GM23338 (cell line): ENCODE results near the gene LPP. TPM values are rescaled to one million over a fixed set of nuclear protein-coding genes. Genes with fewer than 3 reads are reported as not detected.

ENCODE experiments used
- ATAC-seq: fragments of 200-7000 bp; cut with Tn5 transposase; 3 replicates; pipeline ENCODE4 v1.9.1; 2020
- DNase-seq: peaks from one replicate; pipeline ENCODE4 v3.0.0-alpha.2; 2015; ENCODE audit warnings: low spot score
- H2AFZ ChIP-seq: fragments of 200-600 bp; sonication (generic); 2 replicates; pipeline ENCODE4 v1.8.0; 2016; ENCODE audit warnings: antibody characterized with exemption, mild to moderate bottlenecking, moderate library complexity
- H3F3A ChIP-seq: fragments of 200-600 bp; sonication (generic); replicated peaks from 2 replicates; pipeline ENCODE4 v1.8.0; 2017; ENCODE audit warnings: antibody characterized with exemption, mixed run types, low read depth
- H3K27ac ChIP-seq: fragments of 200-600 bp; sonication (generic); 2 replicates; pipeline ENCODE4 v1.6.1; 2016; ENCODE audit warnings: low read depth
- H3K27me3 ChIP-seq: fragments of 200-600 bp; sonication (generic); 2 replicates; pipeline ENCODE4 v1.8.0; 2016; ENCODE audit warnings: mild to moderate bottlenecking, mixed run types, moderate library complexity; ENCODE audit not compliant: insufficient read depth
- H3K36me3 ChIP-seq: fragments of 200-600 bp; sonication (generic); 2 replicates; pipeline ENCODE4 v1.8.0; 2016; ENCODE audit warnings: mild to moderate bottlenecking; ENCODE audit not compliant: insufficient read depth
- H3K4me1 ChIP-seq: fragments of 200-600 bp; sonication (generic); 2 replicates; pipeline ENCODE4 v1.8.0; 2016; ENCODE audit warnings: mild to moderate bottlenecking, moderate library complexity; ENCODE audit not compliant: insufficient read depth
- H3K4me2 ChIP-seq: fragments of 200-600 bp; sonication (generic); 2 replicates; pipeline ENCODE4 v1.7.1; 2017; ENCODE audit warnings: mixed run types
- H3K4me3 ChIP-seq: fragments of 200-600 bp; sonication (generic); 2 replicates; pipeline ENCODE4 v1.6.1; 2016; ENCODE audit warnings: mixed run types
- H3K79me2 ChIP-seq: fragments of 200-600 bp; sonication (generic); replicated peaks from 2 replicates; pipeline ENCODE4 v1.8.0; 2017; ENCODE audit warnings: mild to moderate bottlenecking; ENCODE audit not compliant: insufficient read depth
- H3K9me2 ChIP-seq: fragments of 200-600 bp; sonication (generic); 2 replicates; pipeline ENCODE4 v1.8.0; 2017; ENCODE audit not compliant: insufficient read depth
- H4K20me1 ChIP-seq: fragments of 200-600 bp; sonication (generic); replicated peaks from 2 replicates; pipeline ENCODE4 v1.8.0; 2017; ENCODE audit warnings: mild to moderate bottlenecking; ENCODE audit not compliant: insufficient read depth
- H3K27ac Mint-ChIP-seq: 2 replicates; pipeline ENCODE4 v1.8.0; 2020; ENCODE audit warnings: inconsistent platforms, mild to moderate bottlenecking, moderate library complexity, mixed read lengths
- H3K27me3 Mint-ChIP-seq: 3 replicates; pipeline ENCODE4 v1.8.0; 2022; ENCODE audit warnings: low read depth, mild to moderate bottlenecking, moderate library complexity, mixed read lengths, inconsistent platforms; ENCODE audit not compliant: insufficient read depth, poor library complexity
- H3K36me3 Mint-ChIP-seq: 3 replicates; pipeline ENCODE4 v1.8.0; 2021; ENCODE audit warnings: low read depth, mild to moderate bottlenecking, inconsistent platforms, moderate library complexity, mixed read lengths
- H3K4me1 Mint-ChIP-seq: 3 replicates; pipeline ENCODE4 v1.8.0; 2020; ENCODE audit warnings: mild to moderate bottlenecking, inconsistent platforms, mixed read lengths
- H3K4me3 Mint-ChIP-seq: 3 replicates; pipeline ENCODE4 v1.8.0; 2021; ENCODE audit warnings: moderate library complexity, mild to moderate bottlenecking, inconsistent platforms, mixed read lengths
- H3K9me3 Mint-ChIP-seq: 3 replicates; pipeline ENCODE4 v1.8.0; 2020; ENCODE audit warnings: moderate library complexity, mild to moderate bottlenecking, inconsistent platforms, mixed read lengths
- CREB1 ChIP-seq: fragments of 250-450 bp; sonication (Bioruptor Pico); IDR thresholded peaks from 2 replicates; pipeline ENCODE4 v1.5.0; 2020; ENCODE audit warnings: low read depth, mild to moderate bottlenecking, moderate library complexity
- CTCF ChIP-seq, 2 experiments: fragments of 200-600 bp in 1 of 2; sonication (generic) in 1 of 2; conservative IDR thresholded peaks; 2 replicates each; pipeline versions ENCODE4 v1.5.1 to v1.6.1; 2016 to 2017; ENCODE audit warnings: antibody characterized with exemption in 2 of 2, low read depth in 2 of 2, mild to moderate bottlenecking in 2 of 2, moderate library complexity in 1 of 2
- ETS1 ChIP-seq: IDR thresholded peaks from 2 replicates; pipeline ENCODE4 v1.6.1; 2016; ENCODE audit warnings: antibody characterized with exemption
- EZH2 ChIP-seq: fragments of 200-600 bp; sonication (generic); IDR thresholded peaks from one replicate; pipeline ENCODE4 v1.8.0; 2017; ENCODE audit warnings: antibody characterized with exemption, mild to moderate bottlenecking, low read depth; ENCODE audit not compliant: unreplicated experiment
- EZH2phosphoT487 ChIP-seq: fragments of 200-600 bp; sonication (generic); IDR thresholded peaks from one replicate; pipeline ENCODE4 v1.8.1; 2018; ENCODE audit warnings: antibody characterized with exemption; ENCODE audit not compliant: unreplicated experiment
- JUNB ChIP-seq: IDR thresholded peaks from one replicate; pipeline ENCODE4 v1.6.1; 2016; ENCODE audit warnings: antibody characterized with exemption; ENCODE audit not compliant: unreplicated experiment
- NANOG ChIP-seq: IDR thresholded peaks from 2 replicates; pipeline ENCODE4 v1.6.1; 2016; ENCODE audit warnings: antibody characterized with exemption, borderline replicate concordance
- STAT1 ChIP-seq: IDR thresholded peaks from one replicate; pipeline ENCODE4 v1.6.1; 2016; ENCODE audit warnings: antibody characterized with exemption; ENCODE audit not compliant: unreplicated experiment
- ZNF114 ChIP-seq: fragments of 250-450 bp; sonication (Bioruptor Pico); IDR thresholded peaks from 2 replicates; pipeline ENCODE4 v1.5.0; 2020; ENCODE audit warnings: mild to moderate bottlenecking, moderate library complexity
- ZNF331 ChIP-seq: fragments of 250-450 bp; sonication (Bioruptor Pico); IDR thresholded peaks from 2 replicates; pipeline ENCODE4 v1.5.0; 2020; ENCODE audit warnings: low read depth, mild to moderate bottlenecking, moderate library complexity
- polyA plus RNA-seq: library from polyadenylated mRNA; unstranded; fragments of >200 nt; fragmentation: Nextera tagmentation; extraction: Ambion mirVana; gene quantifications from 2 replicates; pipeline ENCODE4 v1.2.1, GENCODE V29; 2016
- total RNA-seq: library from RNA; depleted of rRNA; stranded (reverse); fragments of >200 nt; shearing (Covaris generic); gene quantifications from 2 replicates; pipeline ENCODE4 v1.2.3, GENCODE V29; 2014
- TF ChIP-seq, protein P1 (sequence below): IDR thresholded peaks from one replicate; pipeline ENCODE4 v1.6.1; 2018; ENCODE audit warnings: antibody characterized with exemption; ENCODE audit not compliant: unreplicated experiment
- TF ChIP-seq, protein P2 (sequence below): fragments of 250-450 bp; sonication (Bioruptor Pico); IDR thresholded peaks from 2 replicates; pipeline ENCODE4 v1.5.0; 2020; ENCODE audit warnings: mild to moderate bottlenecking, moderate library complexity

LPP gene
- total and polyA plus RNA-seq, 2 experiments from 2014 or later, result 23.0 to 35.2 TPM

DNA sequence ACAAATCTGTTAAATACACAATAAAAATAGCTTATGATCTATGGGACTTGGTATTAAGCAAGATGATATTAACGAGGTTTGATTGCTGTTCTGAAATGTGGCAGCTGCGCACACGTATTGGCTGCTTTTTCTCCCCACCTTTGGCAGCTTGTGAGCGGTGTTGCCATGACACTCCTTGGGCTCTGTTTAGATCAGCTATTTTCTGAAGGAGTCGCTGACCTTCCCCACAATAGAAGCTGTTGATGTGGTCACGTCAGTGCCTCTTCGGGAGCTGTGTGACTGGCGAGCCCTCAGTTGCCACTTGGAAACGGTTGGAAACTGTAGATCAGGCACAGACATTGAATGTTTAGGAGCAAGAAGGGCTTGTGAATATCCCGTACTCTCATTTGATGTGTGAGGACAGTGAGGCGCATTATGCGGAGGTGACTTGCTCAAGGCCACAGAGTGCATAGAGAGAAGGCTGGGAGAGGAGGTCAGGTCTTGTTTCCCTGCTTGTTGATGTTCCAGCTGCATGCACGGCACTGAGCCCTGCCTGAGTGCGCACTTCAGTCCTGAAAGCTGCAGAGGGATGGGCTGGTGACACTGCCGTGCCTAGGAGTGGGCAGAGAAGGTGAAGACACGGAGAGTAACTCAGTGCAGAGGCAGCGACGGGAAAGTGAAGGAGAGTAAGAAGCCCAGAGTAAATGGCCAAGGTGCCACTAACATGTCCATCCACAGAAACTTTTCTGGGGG, 198.4 kb downstream of the LPP start:
- TF ChIP-seq, protein P1, sequence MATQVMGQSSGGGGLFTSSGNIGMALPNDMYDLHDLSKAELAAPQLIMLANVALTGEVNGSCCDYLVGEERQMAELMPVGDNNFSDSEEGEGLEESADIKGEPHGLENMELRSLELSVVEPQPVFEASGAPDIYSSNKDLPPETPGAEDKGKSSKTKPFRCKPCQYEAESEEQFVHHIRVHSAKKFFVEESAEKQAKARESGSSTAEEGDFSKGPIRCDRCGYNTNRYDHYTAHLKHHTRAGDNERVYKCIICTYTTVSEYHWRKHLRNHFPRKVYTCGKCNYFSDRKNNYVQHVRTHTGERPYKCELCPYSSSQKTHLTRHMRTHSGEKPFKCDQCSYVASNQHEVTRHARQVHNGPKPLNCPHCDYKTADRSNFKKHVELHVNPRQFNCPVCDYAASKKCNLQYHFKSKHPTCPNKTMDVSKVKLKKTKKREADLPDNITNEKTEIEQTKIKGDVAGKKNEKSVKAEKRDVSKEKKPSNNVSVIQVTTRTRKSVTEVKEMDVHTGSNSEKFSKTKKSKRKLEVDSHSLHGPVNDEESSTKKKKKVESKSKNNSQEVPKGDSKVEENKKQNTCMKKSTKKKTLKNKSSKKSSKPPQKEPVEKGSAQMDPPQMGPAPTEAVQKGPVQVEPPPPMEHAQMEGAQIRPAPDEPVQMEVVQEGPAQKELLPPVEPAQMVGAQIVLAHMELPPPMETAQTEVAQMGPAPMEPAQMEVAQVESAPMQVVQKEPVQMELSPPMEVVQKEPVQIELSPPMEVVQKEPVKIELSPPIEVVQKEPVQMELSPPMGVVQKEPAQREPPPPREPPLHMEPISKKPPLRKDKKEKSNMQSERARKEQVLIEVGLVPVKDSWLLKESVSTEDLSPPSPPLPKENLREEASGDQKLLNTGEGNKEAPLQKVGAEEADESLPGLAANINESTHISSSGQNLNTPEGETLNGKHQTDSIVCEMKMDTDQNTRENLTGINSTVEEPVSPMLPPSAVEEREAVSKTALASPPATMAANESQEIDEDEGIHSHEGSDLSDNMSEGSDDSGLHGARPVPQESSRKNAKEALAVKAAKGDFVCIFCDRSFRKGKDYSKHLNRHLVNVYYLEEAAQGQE, result no peak
- TF ChIP-seq EZH2phosphoT487 (no peak), STAT1 (no peak), ETS1 (no peak), NANOG (no peak), ZNF331 (CRISPR knock-in tag) (no peak), JUNB (no peak), CREB1 (CRISPR knock-in tag) (no peak), CTCF (conservative IDR thresholded peaks at IDR 0.05; ENCODE audit: low read depth in 2 of 2) (no peak), EZH2 (no peak), ZNF114 (CRISPR knock-in tag) (no peak)
- TF ChIP-seq, protein P2, sequence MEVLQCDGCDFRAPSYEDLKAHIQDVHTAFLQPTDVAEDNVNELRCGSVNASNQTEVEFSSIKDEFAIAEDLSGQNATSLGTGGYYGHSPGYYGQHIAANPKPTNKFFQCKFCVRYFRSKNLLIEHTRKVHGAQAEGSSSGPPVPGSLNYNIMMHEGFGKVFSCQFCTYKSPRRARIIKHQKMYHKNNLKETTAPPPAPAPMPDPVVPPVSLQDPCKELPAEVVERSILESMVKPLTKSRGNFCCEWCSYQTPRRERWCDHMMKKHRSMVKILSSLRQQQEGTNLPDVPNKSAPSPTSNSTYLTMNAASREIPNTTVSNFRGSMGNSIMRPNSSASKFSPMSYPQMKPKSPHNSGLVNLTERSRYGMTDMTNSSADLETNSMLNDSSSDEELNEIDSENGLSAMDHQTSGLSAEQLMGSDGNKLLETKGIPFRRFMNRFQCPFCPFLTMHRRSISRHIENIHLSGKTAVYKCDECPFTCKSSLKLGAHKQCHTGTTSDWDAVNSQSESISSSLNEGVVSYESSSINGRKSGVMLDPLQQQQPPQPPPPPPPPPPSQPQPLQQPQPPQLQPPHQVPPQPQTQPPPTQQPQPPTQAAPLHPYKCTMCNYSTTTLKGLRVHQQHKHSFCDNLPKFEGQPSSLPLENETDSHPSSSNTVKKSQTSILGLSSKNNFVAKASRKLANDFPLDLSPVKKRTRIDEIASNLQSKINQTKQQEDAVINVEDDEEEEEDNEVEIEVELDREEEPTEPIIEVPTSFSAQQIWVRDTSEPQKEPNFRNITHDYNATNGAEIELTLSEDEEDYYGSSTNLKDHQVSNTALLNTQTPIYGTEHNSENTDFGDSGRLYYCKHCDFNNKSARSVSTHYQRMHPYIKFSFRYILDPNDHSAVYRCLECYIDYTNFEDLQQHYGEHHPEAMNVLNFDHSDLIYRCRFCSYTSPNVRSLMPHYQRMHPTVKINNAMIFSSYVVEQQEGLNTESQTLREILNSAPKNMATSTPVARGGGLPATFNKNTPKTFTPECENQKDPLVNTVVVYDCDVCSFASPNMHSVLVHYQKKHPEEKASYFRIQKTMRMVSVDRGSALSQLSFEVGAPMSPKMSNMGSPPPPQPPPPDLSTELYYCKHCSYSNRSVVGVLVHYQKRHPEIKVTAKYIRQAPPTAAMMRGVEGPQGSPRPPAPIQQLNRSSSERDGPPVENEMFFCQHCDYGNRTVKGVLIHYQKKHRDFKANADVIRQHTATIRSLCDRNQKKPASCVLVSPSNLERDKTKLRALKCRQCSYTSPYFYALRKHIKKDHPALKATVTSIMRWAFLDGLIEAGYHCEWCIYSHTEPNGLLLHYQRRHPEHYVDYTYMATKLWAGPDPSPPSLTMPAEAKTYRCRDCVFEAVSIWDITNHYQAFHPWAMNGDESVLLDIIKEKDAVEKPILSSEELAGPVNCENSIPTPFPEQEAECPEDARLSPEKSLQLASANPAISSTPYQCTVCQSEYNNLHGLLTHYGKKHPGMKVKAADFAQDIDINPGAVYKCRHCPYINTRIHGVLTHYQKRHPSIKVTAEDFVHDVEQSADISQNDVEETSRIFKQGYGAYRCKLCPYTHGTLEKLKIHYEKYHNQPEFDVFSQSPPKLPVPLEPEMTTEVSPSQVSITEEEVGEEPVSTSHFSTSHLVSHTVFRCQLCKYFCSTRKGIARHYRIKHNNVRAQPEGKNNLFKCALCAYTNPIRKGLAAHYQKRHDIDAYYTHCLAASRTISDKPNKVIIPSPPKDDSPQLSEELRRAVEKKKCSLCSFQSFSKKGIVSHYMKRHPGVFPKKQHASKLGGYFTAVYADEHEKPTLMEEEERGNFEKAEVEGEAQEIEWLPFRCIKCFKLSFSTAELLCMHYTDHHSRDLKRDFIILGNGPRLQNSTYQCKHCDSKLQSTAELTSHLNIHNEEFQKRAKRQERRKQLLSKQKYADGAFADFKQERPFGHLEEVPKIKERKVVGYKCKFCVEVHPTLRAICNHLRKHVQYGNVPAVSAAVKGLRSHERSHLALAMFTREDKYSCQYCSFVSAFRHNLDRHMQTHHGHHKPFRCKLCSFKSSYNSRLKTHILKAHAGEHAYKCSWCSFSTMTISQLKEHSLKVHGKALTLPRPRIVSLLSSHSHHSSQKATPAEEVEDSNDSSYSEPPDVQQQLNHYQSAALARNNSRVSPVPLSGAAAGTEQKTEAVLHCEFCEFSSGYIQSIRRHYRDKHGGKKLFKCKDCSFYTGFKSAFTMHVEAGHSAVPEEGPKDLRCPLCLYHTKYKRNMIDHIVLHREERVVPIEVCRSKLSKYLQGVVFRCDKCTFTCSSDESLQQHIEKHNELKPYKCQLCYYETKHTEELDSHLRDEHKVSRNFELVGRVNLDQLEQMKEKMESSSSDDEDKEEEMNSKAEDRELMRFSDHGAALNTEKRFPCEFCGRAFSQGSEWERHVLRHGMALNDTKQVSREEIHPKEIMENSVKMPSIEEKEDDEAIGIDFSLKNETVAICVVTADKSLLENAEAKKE (CRISPR knock-in tag), result no peak
- Histone ChIP-seq H3K4me1 (peaks cover 8% of the 10 kb centered on the region; the same call in 1 of the 2 replicates), H3K27ac (no peak overlapping the region), H3K4me2 (no peak overlapping the region), H2AFZ (no peak overlapping the region), H3K4me3 (no peak overlapping the region), H3K27me3 (no peaks in the 10 kb centered on the region), H3F3A (no peaks in the 10 kb centered on the region), H4K20me1 (no peaks in the 10 kb centered on the region), H3K79me2 (no peaks in the 10 kb centered on the region), H3K36me3 (no peaks in the 10 kb centered on the region), H3K9me2 (no peaks in the 10 kb centered on the region)
- no peak overlapping the region for H3K27ac Mint-ChIP-seq
- peaks cover 7% of the 10 kb centered on the region for H3K4me1 Mint-ChIP-seq
- H3K36me3 Mint-ChIP-seq, result no peaks in the 10 kb centered on the region
- no peak overlapping the region for H3K4me3 Mint-ChIP-seq
- no peak for DNase-seq
- H3K27me3 Mint-ChIP-seq, result no peaks in the 10 kb centered on the region
- H3K9me3 Mint-ChIP-seq, result no peaks in the 10 kb centered on the region; the same call in 2 of the 3 replicates
- ATAC-seq, result peak; percentile 36
